ENCODE measurements around the gene IYD.

- TF ChIP-seq POLR2A (IDR thresholded peaks at IDR 0.05; ENCODE audit: low read depth, low read length) (no peak), POLR2AphosphoS5 (IDR thresholded peaks at IDR 0.05; ENCODE audit: low read depth, low read length) (no peak)
These were observed 38.1 kb downstream of the IYD start for GRCh38 chr6:150406948-150407347.

Data from GM12892 (cell line).